H9 (cell line): ENCODE measurements around the gene ACOXL. TPM values are rescaled to one million over a fixed set of nuclear protein-coding genes. Genes with fewer than 3 reads are reported as not detected.

Source experiments
- DNase-seq: peaks from one replicate; pipeline ENCODE4 v3.0.0-alpha.2; 2017
- H2AFZ ChIP-seq: one replicate; pipeline ENCODE4 v1.6.1; 2013; ENCODE audit warnings: mild to moderate bottlenecking, low read length, control low read depth, moderate library complexity
- H2AK5ac ChIP-seq: 2 replicates; pipeline ENCODE4 v1.6.1; 2013; ENCODE audit warnings: low read length, control low read depth, mixed read lengths; ENCODE audit not compliant: insufficient read length
- H2BK120ac ChIP-seq: one replicate; pipeline ENCODE4 v1.6.1; 2013; ENCODE audit warnings: low read depth, mild to moderate bottlenecking, low read length, control low read depth, inconsistent platforms; ENCODE audit not compliant: poor library complexity, severe bottlenecking
- H2BK12ac ChIP-seq: 2 replicates; pipeline ENCODE4 v1.6.1; 2013; ENCODE audit warnings: low read length, control low read depth, mixed read lengths, low read depth; ENCODE audit not compliant: insufficient read length
- H2BK15ac ChIP-seq: 2 replicates; pipeline ENCODE4 v1.6.1; 2013; ENCODE audit warnings: low read depth, low read length, control low read depth
- H2BK20ac ChIP-seq: one replicate; pipeline ENCODE4 v1.6.1; 2013; ENCODE audit warnings: low read depth, mild to moderate bottlenecking, low read length, control low read depth, inconsistent platforms; ENCODE audit not compliant: poor library complexity, severe bottlenecking
- H2BK5ac ChIP-seq: 2 replicates; pipeline ENCODE4 v1.6.1; 2013; ENCODE audit warnings: low read length, control low read depth, mixed read lengths; ENCODE audit not compliant: insufficient read length
- H3K14ac ChIP-seq: 2 replicates; pipeline ENCODE4 v1.6.1; 2013; ENCODE audit warnings: low read length, control low read depth; ENCODE audit not compliant: insufficient read depth
- H3K18ac ChIP-seq: 2 replicates; pipeline ENCODE4 v1.6.1; 2013; ENCODE audit warnings: low read depth, mild to moderate bottlenecking, mixed read lengths, low read length, control low read depth; ENCODE audit not compliant: insufficient read length
- H3K23ac ChIP-seq: 2 replicates; pipeline ENCODE4 v1.6.1; 2013; ENCODE audit warnings: low read length, control low read depth, mixed read lengths, low read depth; ENCODE audit not compliant: insufficient read length
- H3K23me2 ChIP-seq: 2 replicates; pipeline ENCODE4 v1.6.1; 2013; ENCODE audit warnings: low read depth, mild to moderate bottlenecking, mixed read lengths, low read length, control low read depth; ENCODE audit not compliant: insufficient read length, poor library complexity, severe bottlenecking
- H3K27ac ChIP-seq: 2 replicates; pipeline ENCODE4 v1.5.1; 2013; ENCODE audit warnings: low read length, control low read depth, mixed read lengths, low read depth; ENCODE audit not compliant: insufficient read length
- H3K27me3 ChIP-seq: 2 replicates; pipeline ENCODE4 v1.6.1; 2013; ENCODE audit warnings: low read length, control low read depth, inconsistent platforms; ENCODE audit not compliant: insufficient read depth
- H3K4ac ChIP-seq: 2 replicates; pipeline ENCODE4 v1.6.1; 2013; ENCODE audit warnings: low read depth, mild to moderate bottlenecking, control low read depth, inconsistent platforms, low read length, moderate library complexity
- H3K4me1 ChIP-seq: 2 replicates; pipeline ENCODE4 v1.6.1; 2013; ENCODE audit warnings: low read length, control low read depth, inconsistent platforms; ENCODE audit not compliant: insufficient read depth
- H3K4me2 ChIP-seq: 2 replicates; pipeline ENCODE4 v1.6.1; 2013; ENCODE audit warnings: low read length, control low read depth, mixed read lengths; ENCODE audit not compliant: insufficient read length, insufficient read depth
- H3K56ac ChIP-seq: 2 replicates; pipeline ENCODE4 v1.6.1; 2013; ENCODE audit warnings: low read depth, mild to moderate bottlenecking, mixed read lengths, low read length, control low read depth; ENCODE audit not compliant: insufficient read length
- H3K79me1 ChIP-seq: 2 replicates; pipeline ENCODE4 v1.6.1; 2013; ENCODE audit warnings: low read depth, mild to moderate bottlenecking, moderate library complexity, low read length, control low read depth, inconsistent platforms; ENCODE audit not compliant: insufficient read depth, poor library complexity, severe bottlenecking
- H3K79me2 ChIP-seq: 2 replicates; pipeline ENCODE4 v1.6.1; 2013; ENCODE audit warnings: low read length, control low read depth, inconsistent platforms; ENCODE audit not compliant: insufficient read depth
- H3K9ac ChIP-seq: 2 replicates; pipeline ENCODE4 v1.6.1; 2013; ENCODE audit warnings: low read length, control low read depth, mixed read lengths; ENCODE audit not compliant: insufficient read length; ENCODE audit errors: extremely low read depth
- H3K9me3 ChIP-seq: one replicate; pipeline ENCODE4 v1.6.1; 2013; ENCODE audit warnings: low read depth, low read length, inconsistent platforms; ENCODE audit not compliant: control insufficient read depth
- H3T11ph ChIP-seq: one replicate; pipeline ENCODE4 v1.6.1; 2013; ENCODE audit warnings: mild to moderate bottlenecking, low read length, control low read depth, inconsistent platforms
- H4K20me1 ChIP-seq: one replicate; pipeline ENCODE4 v1.6.1; 2013; ENCODE audit not compliant: control insufficient read depth, insufficient read length, insufficient read depth
- H4K5ac ChIP-seq: 2 replicates; pipeline ENCODE4 v1.6.1; 2013; ENCODE audit warnings: low read depth, mild to moderate bottlenecking, mixed read lengths, low read length, control low read depth; ENCODE audit not compliant: insufficient read length
- H4K8ac ChIP-seq: replicated peaks from 2 replicates; pipeline ENCODE4 v1.6.1; 2013; ENCODE audit warnings: low read length, control low read depth, mixed read lengths, low read depth; ENCODE audit not compliant: insufficient read length
- H4K91ac ChIP-seq: 2 replicates; pipeline ENCODE4 v1.6.1; 2013; ENCODE audit warnings: low read depth, mild to moderate bottlenecking, moderate library complexity, mixed read lengths, low read length, control low read depth; ENCODE audit not compliant: insufficient read length
- H3K27ac Mint-ChIP-seq, 3 experiments: 2 replicates in 2 of 3; 3 replicates in 1 of 3; pipeline ENCODE4 v1.8.0; 2020 to 2021; ENCODE audit warnings: mixed read lengths in 3 of 3, mild to moderate bottlenecking in 1 of 3, moderate library complexity in 1 of 3
- H3K27me3 Mint-ChIP-seq: 2 replicates; pipeline ENCODE4 v1.8.0; 2021; ENCODE audit warnings: low read depth, mild to moderate bottlenecking, moderate library complexity, mixed read lengths
- H3K36me3 Mint-ChIP-seq, 3 experiments: 2 replicates in 2 of 3; 3 replicates in 1 of 3; pipeline ENCODE4 v1.8.0; 2020 to 2021; ENCODE audit warnings: low read depth in 3 of 3, mixed read lengths in 3 of 3; ENCODE audit not compliant: insufficient read depth in 1 of 3
- H3K4me1 Mint-ChIP-seq, 2 experiments: 2 replicates each; pipeline ENCODE4 v1.8.0; 2020; ENCODE audit warnings: mixed read lengths in 2 of 2
- H3K4me3 Mint-ChIP-seq, 2 experiments: 2 replicates in 1 of 2; 3 replicates in 1 of 2; pipeline ENCODE4 v1.8.0; 2020 to 2021; ENCODE audit warnings: mild to moderate bottlenecking in 2 of 2, mixed read lengths in 2 of 2, moderate library complexity in 1 of 2
- H3K9me3 Mint-ChIP-seq, 2 experiments: 2 replicates in 1 of 2; 3 replicates in 1 of 2; pipeline ENCODE4 v1.8.0; 2020; ENCODE audit warnings: mild to moderate bottlenecking in 2 of 2, mixed read lengths in 2 of 2, moderate library complexity in 1 of 2
- WGBS: extraction: QIAGEN DNeasy Blood & Tissue Kit; methylation state at CpG from one replicate; pipeline ENCODE4 v1.1.7; 2013; ENCODE audit warnings: missing lambda C conversion rate, low lambda C conversion rate, mixed read lengths; ENCODE audit not compliant: insufficient read length; ENCODE audit errors: extremely low coverage; 5-methylcytosine and 5-hydroxymethylcytosine counted together
- total RNA-seq: library from RNA; stranded (reverse); gene quantifications from 2 replicates; pipeline ENCODE4 v1.2.1, GENCODE V29; 2021
- TF ChIP-seq, protein P1 (sequence below): fragments of 200-600 bp; sonication (generic); conservative IDR thresholded peaks from 3 replicates; pipeline ENCODE4 v1.8.0; 2021; ENCODE audit warnings: antibody characterized with exemption, mild to moderate bottlenecking

The ACOXL gene
- total RNA-seq, 1 experiment from 2014 or later: 37.6 TPM

DNA sequence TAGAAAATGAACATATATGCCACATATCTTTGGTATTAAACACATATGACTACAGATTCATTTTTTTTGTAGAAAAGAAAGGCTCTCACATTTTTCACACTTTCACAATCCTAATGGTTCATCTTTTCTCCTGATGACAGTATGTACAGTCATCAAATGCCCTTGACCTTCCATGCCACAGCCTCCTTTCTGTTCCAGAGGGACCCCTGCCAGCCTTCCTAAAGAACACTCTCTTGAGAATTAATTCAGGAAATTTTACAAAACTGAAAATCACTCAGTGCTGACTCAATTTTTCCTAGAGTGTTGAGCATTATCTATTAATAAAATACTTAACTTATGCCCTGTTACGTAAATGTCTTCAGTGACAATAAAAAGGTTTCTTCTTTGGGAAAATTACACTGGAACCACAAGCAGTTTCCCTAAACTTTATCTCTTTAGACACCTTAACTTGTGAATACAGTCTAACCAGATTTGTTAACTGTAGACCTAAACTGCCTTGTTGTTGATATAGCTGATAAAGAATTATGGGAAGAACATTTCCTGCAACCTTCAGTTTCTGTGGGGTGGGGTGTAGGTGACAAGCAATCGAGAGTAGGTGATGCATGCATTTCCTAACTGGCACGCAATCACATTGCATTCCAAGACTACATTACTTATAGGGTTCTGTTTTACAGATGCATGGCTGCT, 15.3 kb upstream of the ACOXL start:
- Histone ChIP-seq H4K8ac (no peak overlapping the region), H3K23ac (no peak overlapping the region), H2BK12ac (no peak overlapping the region), H4K5ac (no peak overlapping the region), H3T11ph (no peak overlapping the region), H3K23me2 (no peaks in the 10 kb centered on the region), H3K18ac (no peak overlapping the region), H3K4me1 (no peaks in the 10 kb centered on the region), H3K79me1 (no peaks in the 10 kb centered on the region), H4K20me1 (no peaks in the 10 kb centered on the region), H3K4ac (no peak overlapping the region), H2BK120ac (no peak overlapping the region), H2AK5ac (no peak overlapping the region), H3K79me2 (no peaks in the 10 kb centered on the region), H3K27ac (no peak overlapping the region), H2AFZ (no peak overlapping the region), H2BK20ac (no peak overlapping the region), H3K56ac (no peak overlapping the region), H3K4me2 (no peak overlapping the region), H2BK5ac (no peak overlapping the region), H4K91ac (no peak overlapping the region), H3K14ac (no peak overlapping the region), H2BK15ac (no peak overlapping the region), H3K9ac (no peak overlapping the region), H3K9me3 (no peaks in the 10 kb centered on the region), H3K27me3 (no peaks in the 10 kb centered on the region)
- no CpG with 5 or more reads among the region's 3 CpGs for WGBS
- TF ChIP-seq, protein P1, sequence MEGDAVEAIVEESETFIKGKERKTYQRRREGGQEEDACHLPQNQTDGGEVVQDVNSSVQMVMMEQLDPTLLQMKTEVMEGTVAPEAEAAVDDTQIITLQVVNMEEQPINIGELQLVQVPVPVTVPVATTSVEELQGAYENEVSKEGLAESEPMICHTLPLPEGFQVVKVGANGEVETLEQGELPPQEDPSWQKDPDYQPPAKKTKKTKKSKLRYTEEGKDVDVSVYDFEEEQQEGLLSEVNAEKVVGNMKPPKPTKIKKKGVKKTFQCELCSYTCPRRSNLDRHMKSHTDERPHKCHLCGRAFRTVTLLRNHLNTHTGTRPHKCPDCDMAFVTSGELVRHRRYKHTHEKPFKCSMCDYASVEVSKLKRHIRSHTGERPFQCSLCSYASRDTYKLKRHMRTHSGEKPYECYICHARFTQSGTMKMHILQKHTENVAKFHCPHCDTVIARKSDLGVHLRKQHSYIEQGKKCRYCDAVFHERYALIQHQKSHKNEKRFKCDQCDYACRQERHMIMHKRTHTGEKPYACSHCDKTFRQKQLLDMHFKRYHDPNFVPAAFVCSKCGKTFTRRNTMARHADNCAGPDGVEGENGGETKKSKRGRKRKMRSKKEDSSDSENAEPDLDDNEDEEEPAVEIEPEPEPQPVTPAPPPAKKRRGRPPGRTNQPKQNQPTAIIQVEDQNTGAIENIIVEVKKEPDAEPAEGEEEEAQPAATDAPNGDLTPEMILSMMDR: no peak
- Mint-ChIP-seq H3K4me1 (peaks cover 0 to 12% of the 10 kb centered on the region in 2 experiments; a peak in 1 of 4 replicates), H3K9me3 (no peaks in the 10 kb centered on the region), H3K4me3 (no peak overlapping the region), H3K36me3 (no peaks in the 10 kb centered on the region), H3K27ac (no peak overlapping the region), H3K27me3 (peaks cover 3% of the 10 kb centered on the region; the same call in 1 of the 2 replicates)
- no peak for DNase-seq
